Activated T-cell treated with anti-CD3 and anti-CD28 coated beads, Interleukin-2, amount 50 U/mL, for 24 hours (primary cell): ENCODE measurements around the gene DGKH.
A peak's percentile ranks its signal among the peaks of the same experiment; 100 is the strongest.

Experiments
- DNase-seq: peaks from one replicate; pipeline ENCODE4 v3.0.0-alpha.2; 2020
- H3K27ac Mint-ChIP-seq: 2 replicates; pipeline ENCODE4 v1.8.0; 2020; ENCODE audit warnings: mild to moderate bottlenecking, mixed read lengths
- H3K27me3 Mint-ChIP-seq: 2 replicates; pipeline ENCODE4 v1.8.0; 2020; ENCODE audit warnings: mixed read lengths
- H3K36me3 Mint-ChIP-seq: 2 replicates; pipeline ENCODE4 v1.8.0; 2020; ENCODE audit warnings: low read depth, mixed read lengths
- H3K4me1 Mint-ChIP-seq: 2 replicates; pipeline ENCODE4 v1.8.0; 2020; ENCODE audit warnings: low read depth, mixed read lengths
- H3K4me3 Mint-ChIP-seq: 2 replicates; pipeline ENCODE4 v1.8.0; 2020; ENCODE audit warnings: mild to moderate bottlenecking, moderate library complexity, mixed read lengths
- H3K9me3 Mint-ChIP-seq: 2 replicates; pipeline ENCODE4 v1.8.0; 2020; ENCODE audit warnings: mixed read lengths

DGKH gene

GRCh38 chr13:42164557-42165125 is 116.2 kb downstream of the DGKH start:
- H3K27me3 Mint-ChIP-seq = no peaks in the 10 kb centered on the region
- H3K36me3 Mint-ChIP-seq = peaks cover 55% of the 10 kb centered on the region
- no peak overlapping the region for H3K27ac Mint-ChIP-seq
- no peak overlapping the region for H3K4me3 Mint-ChIP-seq
- no peaks in the 10 kb centered on the region for H3K4me1 Mint-ChIP-seq
- no peak for DNase-seq
- no peaks in the 10 kb centered on the region for H3K9me3 Mint-ChIP-seq

DNA sequence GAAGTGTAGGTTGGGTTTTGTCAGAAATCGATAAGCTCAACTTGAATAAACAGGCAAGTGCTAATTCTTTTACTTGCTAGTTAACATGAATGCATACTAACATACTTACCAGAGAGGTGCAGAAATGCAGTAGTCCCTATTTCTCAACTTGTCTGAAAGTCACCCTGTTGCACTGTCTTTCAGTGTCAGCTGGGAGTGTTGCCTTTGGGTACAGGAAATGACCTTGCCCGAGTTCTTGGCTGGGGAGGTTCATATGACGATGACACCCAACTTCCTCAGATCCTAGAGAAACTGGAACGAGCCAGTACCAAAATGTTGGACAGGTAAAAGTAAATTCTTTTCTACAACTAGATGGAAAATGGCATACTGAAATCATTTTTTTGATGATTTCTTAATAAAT is 120.0 kb downstream of the DGKH start:
- Mint-ChIP-seq H3K9me3 (no peaks in the 10 kb centered on the region), H3K4me1 (no peaks in the 10 kb centered on the region), H3K36me3 (peaks cover 40% of the 10 kb centered on the region), H3K4me3 (no peak overlapping the region), H3K27ac (no peak overlapping the region), H3K27me3 (no peaks in the 10 kb centered on the region)
- no peak for DNase-seq

DNA sequence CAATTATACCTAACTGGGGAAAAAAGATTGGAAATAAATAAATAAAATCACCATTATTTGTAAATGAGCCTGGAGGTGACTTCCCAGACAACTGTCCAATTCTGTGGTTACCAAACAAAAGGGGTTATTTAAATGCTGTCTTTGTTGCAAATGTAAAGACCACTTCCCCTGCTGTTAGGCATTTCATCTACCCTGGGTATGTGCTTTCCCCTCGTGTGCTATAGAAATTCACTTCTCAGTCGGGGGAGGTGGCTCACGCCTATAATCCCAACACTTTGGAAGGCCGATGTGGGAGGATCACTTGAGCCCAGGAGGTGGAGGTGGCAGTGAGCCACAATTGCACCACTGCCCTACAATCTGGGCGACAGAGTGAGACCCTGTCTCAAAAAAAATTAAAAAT is 121.6 kb downstream of the DGKH start:
- no peak for DNase-seq
- Mint-ChIP-seq H3K36me3 (peaks cover 54% of the 10 kb centered on the region), H3K4me1 (peaks cover 3% of the 10 kb centered on the region), H3K27me3 (no peaks in the 10 kb centered on the region), H3K9me3 (no peaks in the 10 kb centered on the region), H3K4me3 (no peak overlapping the region), H3K27ac (no peak overlapping the region)

GRCh38 chr13:42173789-42174343 is 125.4 kb downstream of the DGKH start:
- H3K4me1 Mint-ChIP-seq = peaks cover 8% of the 10 kb centered on the region
- peaks cover 45% of the 10 kb centered on the region for H3K36me3 Mint-ChIP-seq
- H3K9me3 Mint-ChIP-seq = no peaks in the 10 kb centered on the region
- no peak for DNase-seq
- H3K27me3 Mint-ChIP-seq = no peaks in the 10 kb centered on the region
- H3K4me3 Mint-ChIP-seq = no peak overlapping the region
- no peak overlapping the region for H3K27ac Mint-ChIP-seq

DNA sequence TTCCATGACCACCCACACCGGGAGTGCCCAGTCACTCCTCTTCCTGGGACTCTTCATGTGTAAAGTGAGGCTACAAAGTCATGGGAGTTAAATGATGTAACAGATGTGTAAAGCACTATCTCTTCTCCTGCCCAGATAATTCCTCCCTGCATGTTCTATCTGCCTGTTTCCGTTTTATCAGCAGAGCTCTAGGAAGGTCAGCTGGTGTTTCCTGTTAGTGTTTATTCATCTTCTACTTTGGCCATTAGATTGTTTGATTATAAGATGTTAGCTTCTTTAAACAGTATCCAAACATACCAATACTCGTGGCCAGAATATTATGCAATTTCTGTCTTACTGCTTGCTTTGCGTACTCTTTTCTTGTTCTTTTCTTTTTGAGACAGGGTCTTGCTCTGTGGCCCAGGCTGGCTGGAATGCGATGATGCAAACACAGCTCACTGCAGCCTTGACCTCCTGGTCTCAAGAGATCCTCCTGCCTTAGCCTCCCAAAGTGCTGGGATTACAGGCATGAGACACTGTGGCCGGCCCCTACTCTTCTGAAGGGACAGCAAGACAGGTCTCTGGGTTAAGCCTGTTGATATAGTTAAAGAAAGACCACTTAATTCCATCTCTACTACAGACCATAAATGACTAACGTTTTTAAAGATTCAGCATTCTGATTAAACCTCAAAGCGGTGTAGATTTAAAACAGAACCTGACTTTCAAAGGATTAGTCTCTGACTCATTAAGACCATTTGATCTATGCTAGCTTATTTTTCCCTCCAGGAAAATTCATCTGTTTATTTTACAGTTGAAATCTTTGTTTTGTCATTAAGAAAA is 126.1 kb downstream of the DGKH start:
- DNase-seq = no peak
- no peaks in the 10 kb centered on the region for H3K27me3 Mint-ChIP-seq
- no peak overlapping the region for H3K4me3 Mint-ChIP-seq
- peaks cover 40% of the 10 kb centered on the region for H3K36me3 Mint-ChIP-seq
- peaks cover 8% of the 10 kb centered on the region for H3K4me1 Mint-ChIP-seq
- H3K27ac Mint-ChIP-seq = no peak overlapping the region
- H3K9me3 Mint-ChIP-seq = no peaks in the 10 kb centered on the region

- Mint-ChIP-seq H3K27ac (no peak overlapping the region), H3K27me3 (no peaks in the 10 kb centered on the region), H3K4me1 (peaks cover 8% of the 10 kb centered on the region), H3K36me3 (peaks cover 37% of the 10 kb centered on the region), H3K4me3 (no peak overlapping the region), H3K9me3 (no peaks in the 10 kb centered on the region)
- DNase-seq = no peak
These were observed 127.8 kb downstream of the DGKH start for GRCh38 chr13:42176294-42176693.

- H3K4me3 Mint-ChIP-seq = no peak overlapping the region
- no peak overlapping the region for H3K27ac Mint-ChIP-seq
- peaks cover 39% of the 10 kb centered on the region for H3K36me3 Mint-ChIP-seq
- H3K9me3 Mint-ChIP-seq = no peaks in the 10 kb centered on the region
- peaks cover 8% of the 10 kb centered on the region for H3K4me1 Mint-ChIP-seq
- no peak for DNase-seq
- H3K27me3 Mint-ChIP-seq = no peaks in the 10 kb centered on the region
These were observed 128.7 kb downstream of the DGKH start for GRCh38 chr13:42177189-42177588.

DNA sequence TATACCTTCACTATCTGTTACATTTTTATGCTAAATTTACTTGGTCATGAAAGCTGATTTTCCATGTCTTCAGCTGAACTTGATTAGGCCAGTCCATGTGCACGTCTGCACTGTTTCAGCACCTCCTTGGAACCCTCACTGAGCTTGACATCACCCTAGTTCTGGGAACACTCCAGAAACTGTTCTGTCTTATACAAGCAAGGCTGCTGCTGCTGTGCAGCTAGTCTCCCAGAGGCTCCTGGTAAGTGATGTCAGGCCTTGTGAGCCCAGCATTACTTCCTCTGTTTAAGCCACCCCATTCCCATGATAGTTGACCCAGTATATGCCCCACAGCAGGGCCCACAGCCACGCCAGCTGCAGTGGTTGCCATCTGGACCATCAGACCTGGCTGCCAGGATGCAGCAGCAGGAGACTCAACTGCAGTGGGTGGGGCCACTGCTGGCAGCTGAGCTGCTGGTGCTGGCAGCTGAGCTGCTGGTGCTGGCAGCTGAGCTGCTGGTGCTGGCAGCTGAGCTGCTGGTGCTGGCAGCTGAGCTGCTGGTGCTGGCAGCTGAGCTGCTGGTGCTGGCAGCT is 133.0 kb downstream of the DGKH start:
- Mint-ChIP-seq H3K27ac (no peak overlapping the region), H3K4me3 (no peak overlapping the region), H3K27me3 (no peaks in the 10 kb centered on the region), H3K9me3 (no peaks in the 10 kb centered on the region), H3K4me1 (peaks cover under 1% of the 10 kb centered on the region), H3K36me3 (peaks cover 38% of the 10 kb centered on the region)
- DNase-seq = no peak

DNA sequence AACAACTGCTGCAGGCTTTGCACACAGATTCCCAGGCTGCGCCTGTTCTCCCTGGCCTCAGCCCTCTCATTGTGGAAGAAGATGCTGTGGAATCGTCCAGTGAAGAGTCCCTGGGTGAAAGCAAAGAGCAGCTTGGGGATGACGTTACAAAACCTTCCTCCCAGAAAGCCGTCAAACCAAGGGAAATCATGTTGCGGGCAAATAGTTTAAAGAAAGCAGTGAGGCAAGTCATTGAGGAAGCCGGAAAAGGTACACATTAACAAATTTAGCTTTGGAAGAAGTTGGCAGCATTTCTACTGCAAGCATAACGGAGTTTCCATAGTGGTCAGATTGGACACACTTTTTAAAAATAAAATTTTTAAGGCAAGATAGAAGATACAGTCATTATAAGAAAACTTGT is 140.6 kb downstream of the DGKH start:
- no peak for DNase-seq
- no peaks in the 10 kb centered on the region for H3K27me3 Mint-ChIP-seq
- H3K9me3 Mint-ChIP-seq = no peaks in the 10 kb centered on the region
- no peaks in the 10 kb centered on the region for H3K4me1 Mint-ChIP-seq
- H3K27ac Mint-ChIP-seq = no peak overlapping the region
- no peak overlapping the region for H3K4me3 Mint-ChIP-seq
- peaks cover 56% of the 10 kb centered on the region for H3K36me3 Mint-ChIP-seq

DNA sequence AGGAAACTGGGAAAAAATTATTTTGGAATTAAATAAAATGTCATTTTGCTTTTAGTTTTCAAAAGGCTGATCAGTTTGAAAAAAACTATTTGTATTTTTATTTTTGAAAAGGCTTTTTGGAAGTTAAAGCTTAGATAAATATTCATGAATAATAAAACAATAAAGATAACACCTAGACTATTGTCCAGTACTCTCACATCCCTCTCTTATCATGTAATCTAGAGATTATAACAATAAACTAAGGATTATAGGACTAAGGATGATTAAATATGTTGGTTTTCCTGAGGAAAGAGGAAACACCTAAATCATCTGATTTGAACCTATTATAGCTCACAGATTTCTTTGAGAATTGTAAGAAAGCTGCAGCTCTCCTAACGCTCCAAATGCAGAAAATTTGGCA is 142.1 kb downstream of the DGKH start:
- Mint-ChIP-seq H3K9me3 (no peaks in the 10 kb centered on the region), H3K4me1 (no peaks in the 10 kb centered on the region), H3K27ac (no peak overlapping the region), H3K27me3 (no peaks in the 10 kb centered on the region), H3K36me3 (peaks cover 61% of the 10 kb centered on the region), H3K4me3 (no peak overlapping the region)
- DNase-seq = no peak

DNA sequence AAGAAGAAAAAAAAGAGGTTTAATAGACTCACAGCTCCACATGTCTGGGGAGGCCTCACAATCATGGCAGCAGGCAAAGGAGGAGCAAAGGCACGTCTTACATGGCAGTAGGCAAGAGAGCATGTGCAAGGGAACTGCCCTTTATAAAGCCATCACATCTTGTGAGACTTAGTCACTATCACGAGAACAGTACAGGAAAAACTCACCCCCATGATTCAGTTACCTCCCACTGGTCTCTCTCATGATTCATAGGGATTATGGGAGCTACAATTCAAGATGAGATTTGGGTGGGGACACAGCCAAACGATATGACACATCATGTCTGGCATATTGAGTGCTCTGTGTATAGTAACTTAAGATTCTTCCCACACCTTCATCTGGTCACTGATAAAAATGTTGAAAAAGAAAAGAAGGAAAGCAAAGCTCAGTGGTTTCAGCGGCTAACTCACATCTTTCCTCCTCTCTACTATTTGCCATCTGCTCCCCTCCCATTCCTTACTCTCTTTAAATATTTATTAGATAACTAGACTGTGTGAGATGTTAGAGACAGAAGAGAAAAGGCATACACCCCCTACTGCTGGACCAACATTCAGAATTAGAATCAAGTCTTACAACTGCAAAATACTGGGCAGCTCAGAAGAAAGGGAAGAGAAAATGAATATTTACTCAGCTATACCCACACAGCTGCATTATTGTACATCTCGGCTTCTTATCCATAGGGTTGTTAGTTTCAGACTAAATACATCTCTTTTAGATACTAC is 163.4 kb downstream of the DGKH start:
- Mint-ChIP-seq H3K4me3 (no peak overlapping the region), H3K9me3 (no peaks in the 10 kb centered on the region)
- DNase-seq = no peak

GRCh38 chr13:42214446-42214845 is 166.0 kb downstream of the DGKH start:
- H3K27ac Mint-ChIP-seq = no peak overlapping the region

More for the DNA sequence above, 163.4 kb downstream of the DGKH start:
- Mint-ChIP-seq H3K27ac (peak overlapping the region; percentile 8), H3K36me3 (peaks cover 56% of the 10 kb centered on the region), H3K27me3 (no peaks in the 10 kb centered on the region), H3K4me1 (no peaks in the 10 kb centered on the region)

DNA sequence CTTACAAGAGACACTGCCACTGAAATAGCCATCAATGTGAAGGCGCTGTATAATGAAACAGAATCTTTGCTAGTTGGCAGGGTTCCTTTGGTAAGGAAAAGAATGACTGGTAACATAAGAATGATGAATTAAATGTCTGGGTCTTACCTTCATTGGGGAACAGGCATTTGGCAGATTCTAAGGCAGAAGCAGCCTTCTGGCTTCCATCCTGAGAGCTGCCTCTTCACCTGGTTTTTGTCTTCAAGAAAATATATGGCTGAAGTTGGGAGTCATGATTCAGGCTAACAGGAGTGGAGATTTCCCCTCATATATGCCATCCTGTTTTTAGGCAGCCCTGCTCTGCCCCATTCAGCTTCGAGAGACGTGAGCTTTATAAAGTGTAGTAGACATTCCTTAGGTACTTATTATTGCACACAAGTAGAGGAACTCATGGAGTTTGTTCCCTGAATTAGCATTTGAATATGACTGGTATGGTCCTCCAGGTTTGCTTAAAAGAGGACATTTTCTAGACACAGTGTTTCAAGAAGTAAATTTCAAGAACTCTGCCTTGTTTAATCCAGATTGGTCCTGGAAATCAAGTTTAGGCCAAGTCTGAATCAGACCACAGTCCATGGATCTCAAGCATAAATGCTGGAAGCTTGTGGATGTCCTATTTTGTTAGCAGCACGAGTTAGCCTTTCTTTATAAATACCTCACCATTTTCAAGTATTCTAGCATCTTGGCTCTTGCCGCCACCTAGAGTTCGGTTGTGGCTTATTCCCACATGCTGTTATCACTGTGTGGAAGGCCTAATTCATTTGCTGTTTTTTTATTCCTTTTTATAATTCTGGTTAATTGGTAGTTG is 167.4 kb downstream of the DGKH start:
- Mint-ChIP-seq H3K4me1 (no peaks in the 10 kb centered on the region), H3K36me3 (peaks cover 56% of the 10 kb centered on the region), H3K4me3 (no peak overlapping the region), H3K9me3 (no peaks in the 10 kb centered on the region), H3K27ac (no peak overlapping the region), H3K27me3 (no peaks in the 10 kb centered on the region)
- DNase-seq = no peak

More at GRCh38 chr13:42214446-42214845, 166.0 kb downstream of the DGKH start:
- no peak for DNase-seq
- no peak overlapping the region for H3K4me3 Mint-ChIP-seq
- no peaks in the 10 kb centered on the region for H3K4me1 Mint-ChIP-seq
- no peaks in the 10 kb centered on the region for H3K9me3 Mint-ChIP-seq
- H3K36me3 Mint-ChIP-seq = peaks cover 57% of the 10 kb centered on the region
- H3K27me3 Mint-ChIP-seq = no peaks in the 10 kb centered on the region

DNA sequence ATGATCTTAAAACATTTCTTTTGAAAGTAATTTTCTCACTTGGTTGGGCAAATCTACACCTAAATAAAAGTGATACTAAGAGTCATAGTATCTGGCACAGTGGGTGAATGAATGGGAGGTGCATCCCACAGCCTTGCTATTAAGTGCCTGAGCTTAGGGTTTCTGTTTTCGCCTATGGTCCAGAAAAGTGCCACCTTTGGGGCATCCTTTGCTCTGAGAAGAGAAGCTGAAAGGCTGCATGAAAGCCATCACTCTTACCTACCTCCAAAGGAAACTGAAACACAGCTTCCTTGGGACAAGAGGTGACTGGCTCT is 167.9 kb downstream of the DGKH start:
- H3K4me3 Mint-ChIP-seq = no peak overlapping the region
- H3K27ac Mint-ChIP-seq = no peak overlapping the region
- H3K36me3 Mint-ChIP-seq = peaks cover 56% of the 10 kb centered on the region
- H3K27me3 Mint-ChIP-seq = no peaks in the 10 kb centered on the region
- H3K4me1 Mint-ChIP-seq = no peaks in the 10 kb centered on the region
- H3K9me3 Mint-ChIP-seq = no peaks in the 10 kb centered on the region
- DNase-seq = no peak
